ENCODE measurements around the gene UNC45A.

UNC45A gene

DNA sequence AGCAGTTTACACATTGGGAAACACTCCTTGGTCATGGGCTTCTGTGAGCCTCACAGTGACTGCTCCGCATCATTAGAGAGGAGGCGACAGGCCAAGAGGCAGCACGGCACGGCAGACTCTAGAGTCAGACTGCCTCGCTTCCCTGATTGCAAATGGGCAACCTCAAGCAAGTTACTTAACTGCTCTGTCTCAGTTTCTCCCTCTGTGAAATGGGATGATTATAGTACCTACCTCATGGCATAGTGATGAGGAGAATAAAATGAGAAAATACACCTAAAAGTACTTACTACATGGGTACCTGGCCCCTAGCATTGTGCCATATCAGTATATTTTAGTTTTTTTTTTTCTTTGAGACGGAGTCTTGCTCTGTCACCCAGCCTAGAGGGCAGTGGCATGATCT is 15.6 kb downstream of the UNC45A start:
- Histone ChIP-seq H3K27me3 (ENCODE audit: insufficient read depth, low read depth, severe bottlenecking) (no peaks in the 10 kb centered on the region), H3K9me3 (ENCODE audit: severe bottlenecking) (no peaks in the 10 kb centered on the region), H3K27ac (no peak overlapping the region), H3K36me3 (peaks cover 49% of the 10 kb centered on the region), H3K4me3 (ENCODE audit: low read depth, low read length) (no peak overlapping the region)
- TF ChIP-seq, protein P1, sequence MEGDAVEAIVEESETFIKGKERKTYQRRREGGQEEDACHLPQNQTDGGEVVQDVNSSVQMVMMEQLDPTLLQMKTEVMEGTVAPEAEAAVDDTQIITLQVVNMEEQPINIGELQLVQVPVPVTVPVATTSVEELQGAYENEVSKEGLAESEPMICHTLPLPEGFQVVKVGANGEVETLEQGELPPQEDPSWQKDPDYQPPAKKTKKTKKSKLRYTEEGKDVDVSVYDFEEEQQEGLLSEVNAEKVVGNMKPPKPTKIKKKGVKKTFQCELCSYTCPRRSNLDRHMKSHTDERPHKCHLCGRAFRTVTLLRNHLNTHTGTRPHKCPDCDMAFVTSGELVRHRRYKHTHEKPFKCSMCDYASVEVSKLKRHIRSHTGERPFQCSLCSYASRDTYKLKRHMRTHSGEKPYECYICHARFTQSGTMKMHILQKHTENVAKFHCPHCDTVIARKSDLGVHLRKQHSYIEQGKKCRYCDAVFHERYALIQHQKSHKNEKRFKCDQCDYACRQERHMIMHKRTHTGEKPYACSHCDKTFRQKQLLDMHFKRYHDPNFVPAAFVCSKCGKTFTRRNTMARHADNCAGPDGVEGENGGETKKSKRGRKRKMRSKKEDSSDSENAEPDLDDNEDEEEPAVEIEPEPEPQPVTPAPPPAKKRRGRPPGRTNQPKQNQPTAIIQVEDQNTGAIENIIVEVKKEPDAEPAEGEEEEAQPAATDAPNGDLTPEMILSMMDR (IDR thresholded peaks at IDR 0.05; ENCODE audit: low read depth, low read length), result no peak
- no peak for DNase-seq

DNA sequence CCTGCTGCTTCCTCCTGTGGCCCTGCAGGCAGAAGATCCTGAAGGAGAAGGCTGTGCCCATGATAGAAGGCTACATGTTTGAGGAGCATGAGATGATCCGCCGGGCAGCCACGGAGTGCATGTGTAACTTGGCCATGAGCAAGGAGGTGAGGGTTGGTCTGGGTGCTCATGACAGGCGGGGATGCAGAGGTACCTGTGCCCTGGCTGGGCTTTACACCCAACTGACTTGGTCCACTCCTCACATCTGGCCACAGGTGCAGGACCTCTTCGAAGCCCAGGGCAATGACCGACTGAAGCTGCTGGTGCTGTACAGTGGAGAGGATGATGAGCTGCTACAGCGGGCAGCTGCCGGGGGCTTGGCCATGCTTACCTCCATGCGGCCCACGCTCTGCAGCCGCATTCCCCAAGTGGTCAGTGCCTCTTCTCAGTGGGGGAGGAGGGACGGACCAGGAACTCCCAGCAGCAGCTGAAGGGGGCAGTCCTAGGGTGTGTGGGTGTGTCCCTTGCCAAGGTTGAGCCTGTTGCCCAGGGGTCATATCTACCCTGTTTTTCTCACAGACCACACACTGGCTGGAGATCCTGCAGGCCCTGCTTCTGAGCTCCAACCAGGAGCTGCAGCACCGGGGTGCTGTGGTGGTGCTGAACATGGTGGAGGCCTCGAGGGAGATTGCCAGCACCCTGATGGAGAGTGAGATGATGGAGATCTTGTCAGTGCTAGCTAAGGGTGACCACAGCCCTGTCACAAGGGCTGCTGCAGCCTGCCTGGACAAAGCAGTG is 18.0 kb downstream of the UNC45A start:
- H3K27ac ChIP-seq, result no peak overlapping the region
- H3K27me3 ChIP-seq (ENCODE audit: insufficient read depth, low read depth, severe bottlenecking), result no peaks in the 10 kb centered on the region
- H3K36me3 ChIP-seq, result peaks cover 44% of the 10 kb centered on the region
- TF ChIP-seq, protein P1 (IDR thresholded peaks at IDR 0.05; ENCODE audit: low read depth, low read length), result no peak
- H3K9me3 ChIP-seq (ENCODE audit: severe bottlenecking), result no peaks in the 10 kb centered on the region
- DNase-seq, result no peak
- H3K4me3 ChIP-seq (ENCODE audit: low read depth, low read length), result no peak overlapping the region

DNA sequence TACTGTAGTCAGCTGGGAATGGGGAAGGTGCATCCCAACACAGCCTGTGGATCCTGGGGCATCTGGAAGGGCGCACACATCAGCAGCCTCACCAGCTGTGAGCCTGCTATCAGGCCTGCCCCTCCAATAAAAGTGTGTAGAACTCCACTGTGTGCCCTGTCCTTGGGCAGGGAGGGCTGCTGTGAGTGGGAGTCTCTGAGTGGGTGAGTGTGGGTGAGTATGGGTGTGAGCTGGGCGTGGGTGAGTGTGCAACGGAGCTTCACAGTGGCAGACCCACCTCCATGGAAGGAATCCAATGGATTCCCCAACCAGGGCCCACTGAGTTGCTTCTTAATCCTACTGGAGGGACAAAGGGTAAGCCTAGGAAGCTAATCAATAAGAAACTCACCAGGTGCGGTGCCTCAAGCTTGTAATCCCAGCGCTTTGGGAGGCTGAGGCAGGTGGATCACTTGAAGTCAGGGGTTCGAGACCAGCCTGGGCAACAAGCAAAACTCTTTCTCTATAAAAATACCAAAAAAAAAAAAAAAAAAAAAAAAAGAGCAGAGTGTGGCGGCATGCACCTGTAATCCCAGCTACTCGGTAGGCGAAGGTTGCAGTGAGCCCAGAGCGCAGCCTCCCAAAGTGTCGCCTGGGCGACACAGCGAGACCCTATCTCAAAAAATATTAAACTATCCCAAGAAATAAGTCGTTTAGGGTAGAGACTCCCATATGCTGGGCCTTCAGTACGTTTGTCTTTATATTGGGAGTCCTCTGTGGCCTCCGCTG is 19.0 kb downstream of the UNC45A start:
- Histone ChIP-seq H3K27ac (peak overlapping the region; percentile 97), H3K9me3 (ENCODE audit: severe bottlenecking) (no peaks in the 10 kb centered on the region), H3K27me3 (ENCODE audit: insufficient read depth, low read depth, severe bottlenecking) (no peaks in the 10 kb centered on the region), H3K36me3 (peaks cover 41% of the 10 kb centered on the region), H3K4me3 (ENCODE audit: low read depth, low read length) (no peak overlapping the region; the same call in 1 of the 2 replicates)
- no peak for DNase-seq
- TF ChIP-seq, protein P1 (IDR thresholded peaks at IDR 0.05; ENCODE audit: low read depth, low read length), result no peak

DNA sequence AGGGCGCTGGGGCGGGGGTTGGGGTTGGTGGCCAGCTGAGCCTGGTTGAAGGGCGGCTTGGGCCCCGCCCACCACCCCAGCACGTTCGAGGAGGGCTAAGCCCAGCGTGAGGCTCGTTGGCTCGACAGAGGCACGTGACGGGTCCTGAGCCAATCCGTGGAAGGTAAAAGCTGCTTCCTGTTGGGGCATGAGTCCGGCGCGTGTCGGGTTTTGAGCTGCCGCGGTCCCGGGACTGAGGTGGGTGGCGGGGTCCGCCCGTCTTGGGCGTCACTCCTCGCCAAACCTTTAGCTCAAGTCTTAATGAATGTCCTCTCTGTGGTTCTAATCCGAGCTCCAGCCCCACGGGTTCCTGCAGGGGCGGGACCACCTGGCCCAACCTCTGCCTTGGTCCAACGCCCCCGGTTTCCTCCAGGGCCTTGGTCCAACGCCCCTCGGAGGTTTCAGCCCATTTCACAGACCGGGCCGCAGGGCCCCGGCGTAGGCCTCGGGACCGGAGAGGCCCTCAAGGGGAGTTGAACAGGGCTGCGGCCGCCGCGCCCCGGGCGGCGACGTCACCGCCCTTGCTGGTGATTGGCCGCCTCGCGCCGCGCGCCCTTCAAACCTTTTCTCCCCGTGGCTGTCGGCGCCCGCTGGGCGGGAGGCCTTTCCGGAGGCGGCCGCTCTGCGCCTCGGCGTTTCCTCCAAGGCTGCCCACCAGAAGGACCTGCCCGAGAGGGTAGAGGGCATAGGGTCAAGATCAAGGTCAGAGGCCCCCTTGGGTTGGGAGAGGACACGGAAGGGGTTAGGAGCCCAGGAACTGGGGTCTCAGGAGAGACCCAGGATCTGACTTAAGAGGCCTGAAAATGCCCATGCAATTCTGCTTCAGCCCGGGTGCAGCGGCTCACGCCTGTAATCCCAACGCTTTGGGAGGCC is 19.9 kb downstream of the UNC45A start, which contains the start of gene RCCD1:
Gene RCCD1, plus strand, starts transcription at position 173 of the 912 bp plus-strand sequence. CDS start 1,851 bp downstream, outside the sequence.
- peak; percentile 96 for DNase-seq
- H3K36me3 ChIP-seq, result peaks cover 37% of the 10 kb centered on the region
- TF ChIP-seq, protein P1 (IDR thresholded peaks at IDR 0.05; ENCODE audit: low read depth, low read length), result no peak
- peak within 1 kb of the TSS; percentile 90 for H3K4me3 ChIP-seq (ENCODE audit: low read depth, low read length)
- H3K27ac ChIP-seq, result peak within 1 kb of the TSS; percentile 97
- H3K27me3 ChIP-seq (ENCODE audit: insufficient read depth, low read depth, severe bottlenecking), result no peaks in the 10 kb centered on the region
- H3K9me3 ChIP-seq (ENCODE audit: severe bottlenecking), result no peaks in the 10 kb centered on the region

DNA sequence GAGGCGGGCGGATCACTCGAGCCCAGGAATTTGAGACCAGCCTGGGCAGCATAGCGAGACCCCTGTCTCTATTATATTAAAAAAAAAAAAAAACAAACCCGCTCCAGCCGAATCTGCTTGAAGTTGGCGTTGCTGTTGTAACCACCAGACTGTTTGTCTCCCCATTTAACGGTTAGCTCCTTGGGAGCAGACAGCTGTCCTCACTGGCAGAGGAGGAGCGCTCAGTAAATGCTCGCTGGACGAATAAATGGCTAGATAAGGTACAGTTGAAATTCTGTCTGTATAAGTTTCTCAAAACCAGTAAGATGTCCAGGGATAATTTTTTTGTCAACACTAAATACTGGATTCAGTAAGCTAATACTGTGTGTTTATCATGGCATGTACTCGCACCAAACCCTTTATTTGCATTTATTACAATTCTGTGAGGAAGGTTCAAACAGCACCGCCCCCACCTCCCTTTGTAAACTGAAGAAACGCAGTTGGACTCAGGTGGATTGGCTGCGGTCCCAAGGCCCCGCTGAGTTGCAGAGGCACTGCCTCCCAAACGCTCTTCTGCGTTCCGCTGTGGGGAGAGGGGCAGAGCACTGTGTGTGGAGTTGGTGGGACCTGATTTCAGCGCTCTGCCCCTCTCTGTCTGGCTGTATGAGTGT is 20.7 kb downstream of the UNC45A start:
- no peak for DNase-seq
- Histone ChIP-seq H3K36me3 (peaks cover 40% of the 10 kb centered on the region), H3K9me3 (ENCODE audit: severe bottlenecking) (no peaks in the 10 kb centered on the region)

More for the DNA sequence above, 20.7 kb downstream of the UNC45A start:
- Histone ChIP-seq H3K4me3 (ENCODE audit: low read depth, low read length) (peak overlapping the region; percentile 90), H3K27ac (peak overlapping the region; percentile 97), H3K27me3 (ENCODE audit: insufficient read depth, low read depth, severe bottlenecking) (no peaks in the 10 kb centered on the region)
- TF ChIP-seq, protein P1 (IDR thresholded peaks at IDR 0.05; ENCODE audit: low read depth, low read length), result no peak
